Measurements from ENCODE around the gene RAB10.

RAB10 gene

GRCh38 chr2:26034637-26034992 is 731 bp downstream of the RAB10 start:
- no peak for TF ChIP-seq SIN3A (IDR thresholded peaks at IDR 0.05; ENCODE audit: borderline replicate concordance, insufficient read depth, low read length)
- no peak for TF ChIP-seq TAF1 (IDR thresholded peaks at IDR 0.05; ENCODE audit: borderline replicate concordance, insufficient read depth, low read length)
- TF ChIP-seq POLR2AphosphoS5 (IDR thresholded peaks at IDR 0.05; ENCODE audit: low read depth, low read length), result no peak
- no peak for TF ChIP-seq FOXP2 (optimal IDR thresholded peaks at IDR 0.05; ENCODE audit: borderline replicate concordance, extremely low read depth, extremely low read length, insufficient read depth)
- no peak for TF ChIP-seq REST (IDR thresholded peaks at IDR 0.05; ENCODE audit: insufficient read depth in 1 of 2, low read depth in 2 of 2, low read length in 2 of 2)

- no peak for TF ChIP-seq POLR2AphosphoS5 (IDR thresholded peaks at IDR 0.05; ENCODE audit: low read depth, low read length)
- TF ChIP-seq REST (IDR thresholded peaks at IDR 0.05; ENCODE audit: insufficient read depth in 1 of 2, low read depth in 2 of 2, low read length in 2 of 2), result no peak
- TF ChIP-seq TAF1 (IDR thresholded peaks at IDR 0.05; ENCODE audit: borderline replicate concordance, insufficient read depth, low read length), result no peak
- TF ChIP-seq FOXP2 (optimal IDR thresholded peaks at IDR 0.05; ENCODE audit: borderline replicate concordance, extremely low read depth, extremely low read length, insufficient read depth), result no peak
- TF ChIP-seq SIN3A (IDR thresholded peaks at IDR 0.05; ENCODE audit: borderline replicate concordance, insufficient read depth, low read length), result no peak
Measured at GRCh38 chr2:26035090-26035743, 1.3 kb downstream of the RAB10 start.

- TF ChIP-seq POLR2AphosphoS5 (IDR thresholded peaks at IDR 0.05; ENCODE audit: low read depth, low read length) (no peak), TAF1 (IDR thresholded peaks at IDR 0.05; ENCODE audit: borderline replicate concordance, insufficient read depth, low read length) (no peak), SIN3A (IDR thresholded peaks at IDR 0.05; ENCODE audit: borderline replicate concordance, insufficient read depth, low read length) (no peak), REST (IDR thresholded peaks at IDR 0.05; ENCODE audit: insufficient read depth in 1 of 2, low read depth in 2 of 2, low read length in 2 of 2) (no peak), FOXP2 (optimal IDR thresholded peaks at IDR 0.05; ENCODE audit: borderline replicate concordance, extremely low read depth, extremely low read length, insufficient read depth) (no peak)
Measured at GRCh38 chr2:26039603-26040323, 5.9 kb downstream of the RAB10 start.

GRCh38 chr2:26043109-26043508 is 9.2 kb downstream of the RAB10 start:
- TF ChIP-seq TAF1 (IDR thresholded peaks at IDR 0.05; ENCODE audit: borderline replicate concordance, insufficient read depth, low read length) (no peak), POLR2AphosphoS5 (IDR thresholded peaks at IDR 0.05; ENCODE audit: low read depth, low read length) (no peak), REST (IDR thresholded peaks at IDR 0.05; ENCODE audit: insufficient read depth in 1 of 2, low read depth in 2 of 2, low read length in 2 of 2) (no peak), SIN3A (IDR thresholded peaks at IDR 0.05; ENCODE audit: borderline replicate concordance, insufficient read depth, low read length) (no peak), FOXP2 (optimal IDR thresholded peaks at IDR 0.05; ENCODE audit: borderline replicate concordance, extremely low read depth, extremely low read length, insufficient read depth) (no peak)

Data from PFSK-1 (cell line).